HEK293T (cell line): ENCODE measurements around the gene PCSK5.

Experiments used
- CTCF ChIA-PET: fragments of 350-600 bp; formaldehyde crosslinking; extraction: SDS; loops from one replicate; lab custom pipeline; 2021; ENCODE audit warnings: antibody characterized with exemption, inconsistent platforms; lab: Yijun Ruan, JAX
- POLR2A ChIA-PET: fragments of 350-600 bp; formaldehyde crosslinking; extraction: SDS; loops from one replicate; lab custom pipeline; 2020; ENCODE audit warnings: antibody characterized with exemption, inconsistent platforms; lab: Yijun Ruan, JAX
- DNase-seq: peaks from one replicate; pipeline ENCODE4 v3.0.0; 2012; ENCODE audit warnings: mixed read lengths; ENCODE audit errors: extremely low spot score
- ARNT ChIP-seq: fragments of 450-650 bp; IDR thresholded peaks from 2 replicates; pipeline ENCODE4 v1.6.1; 2017; ENCODE audit warnings: mild to moderate bottlenecking
- BHLHE40 ChIP-seq: fragments of 450-650 bp; IDR thresholded peaks from 2 replicates; pipeline ENCODE4 v1.6.1; 2016; ENCODE audit warnings: mild to moderate bottlenecking, moderate library complexity, borderline replicate concordance
- CTBP1 ChIP-seq: fragments of 450-650 bp; IDR thresholded peaks from 2 replicates; pipeline ENCODE4 v1.6.1; 2016; ENCODE audit warnings: borderline replicate concordance
- ELF4 ChIP-seq: fragments of 450-650 bp; IDR thresholded peaks from 2 replicates; pipeline ENCODE4 v1.6.1; 2017; ENCODE audit warnings: antibody characterized with exemption
- FOXA1 ChIP-seq: fragments of 450-650 bp; IDR thresholded peaks from 2 replicates; pipeline ENCODE4 v1.6.1; 2016; ENCODE audit warnings: mild to moderate bottlenecking
- FOXK2 ChIP-seq: fragments of 450-650 bp; IDR thresholded peaks from 2 replicates; pipeline ENCODE4 v1.6.1; 2016; ENCODE audit warnings: mild to moderate bottlenecking
- FOXM1 ChIP-seq: fragments of 450-650 bp; IDR thresholded peaks from 2 replicates; pipeline ENCODE4 v1.6.1; 2017; ENCODE audit warnings: mild to moderate bottlenecking, borderline replicate concordance
- HDGF ChIP-seq: fragments of 450-650 bp; IDR thresholded peaks from 2 replicates; pipeline ENCODE4 v1.6.1; 2017; ENCODE audit warnings: antibody characterized with exemption, borderline replicate concordance
- L3MBTL2 ChIP-seq: fragments of 450-650 bp; conservative IDR thresholded peaks from 2 replicates; pipeline ENCODE4 v1.6.1; 2016; ENCODE audit warnings: mild to moderate bottlenecking
- LEF1 ChIP-seq: fragments of 450-650 bp; IDR thresholded peaks from 2 replicates; pipeline ENCODE4 v1.6.1; 2017; ENCODE audit warnings: mild to moderate bottlenecking, borderline replicate concordance
- NFRKB ChIP-seq: fragments of 450-650 bp; IDR thresholded peaks from 2 replicates; pipeline ENCODE4 v1.6.1; 2016; ENCODE audit warnings: mild to moderate bottlenecking, moderate library complexity
- PKNOX1 ChIP-seq: fragments of 450-650 bp; IDR thresholded peaks from 2 replicates; pipeline ENCODE4 v1.6.1; 2016
- SP1 ChIP-seq: fragments of 450-650 bp; IDR thresholded peaks from 2 replicates; pipeline ENCODE4 v1.6.1; 2017
- SUZ12 ChIP-seq: fragments of 450-650 bp; IDR thresholded peaks from 2 replicates; pipeline ENCODE4 v1.6.1; 2016; ENCODE audit warnings: mild to moderate bottlenecking
- TARDBP ChIP-seq: fragments of 450-650 bp; IDR thresholded peaks from 2 replicates; pipeline ENCODE4 v1.6.1; 2016
- ZNF384 ChIP-seq: fragments of 450-650 bp; IDR thresholded peaks from 2 replicates; pipeline ENCODE4 v1.6.1; 2016

PCSK5 gene

DNA sequence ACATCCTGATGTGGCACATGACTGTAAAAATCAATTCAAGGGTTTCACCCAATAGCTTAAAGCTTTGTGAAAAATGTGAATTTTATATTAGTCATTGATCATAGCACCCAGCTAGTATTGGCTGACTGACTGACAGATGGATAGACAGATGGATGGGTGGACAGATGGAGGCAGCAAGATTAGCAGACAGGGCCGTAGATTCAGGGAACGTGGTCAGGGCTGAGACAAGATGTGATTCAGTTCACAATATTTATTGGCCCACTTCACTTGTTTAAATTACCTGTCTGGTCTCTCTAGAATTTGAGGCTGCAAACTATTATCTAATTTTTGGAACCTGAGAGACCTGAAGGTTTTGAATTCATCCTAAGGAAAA is 12.0 kb upstream of the PCSK5 start:
- DNase-seq, result no peak
- TF ChIP-seq FOXM1 (no peak), ARNT (no peak), FOXA1 (no peak), ELF4 (no peak), NFRKB (no peak), ZNF384 (no peak), BHLHE40 (no peak)
- ChIA-PET POLR2A (no interaction called here), CTCF (no interaction called here)

DNA sequence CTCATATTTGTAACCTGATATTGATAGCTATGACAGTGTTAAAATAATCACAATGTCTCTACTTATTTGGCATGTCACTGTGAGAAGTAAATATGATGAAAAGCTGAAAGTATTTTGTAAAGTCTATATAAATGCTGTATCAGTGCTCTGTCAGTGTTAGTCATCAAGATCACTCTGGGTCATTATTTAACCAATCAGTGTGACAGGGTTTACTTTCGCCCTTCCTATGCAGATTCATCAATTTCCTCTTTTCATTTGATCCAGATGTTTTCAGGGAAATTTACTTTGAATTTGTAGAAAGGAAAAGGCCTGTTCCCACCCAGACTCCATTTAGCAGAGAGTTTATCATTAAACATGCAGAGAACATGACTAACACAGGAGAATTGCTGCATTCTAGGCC is 9.9 kb upstream of the PCSK5 start:
- DNase-seq, result no peak
- TF ChIP-seq FOXA1 (no peak), BHLHE40 (no peak), ARNT (no peak), L3MBTL2 (no peak)
- ChIA-PET POLR2A (no interaction called here), CTCF (interaction anchor here (0.8 to 1.0 kb wide), 2 partner anchors 14 to 18 kb away, joined by 3 to 4 read pairs; no protein-coding TSS in a partner anchor)

GRCh38 chr9:75881761-75882160 is 8.7 kb upstream of the PCSK5 start:
- CTCF ChIA-PET, result interaction anchor here (0.6 kb wide), 1 partner anchor 18 kb away, joined by 3 read pairs; no protein-coding TSS in a partner anchor
- POLR2A ChIA-PET, result no interaction called here
- no peak for DNase-seq
- TF ChIP-seq HDGF (no peak), SUZ12 (no peak), FOXK2 (no peak), SP1 (no peak), FOXM1 (no peak), FOXA1 (no peak), L3MBTL2 (no peak), LEF1 (no peak), PKNOX1 (no peak)

DNA sequence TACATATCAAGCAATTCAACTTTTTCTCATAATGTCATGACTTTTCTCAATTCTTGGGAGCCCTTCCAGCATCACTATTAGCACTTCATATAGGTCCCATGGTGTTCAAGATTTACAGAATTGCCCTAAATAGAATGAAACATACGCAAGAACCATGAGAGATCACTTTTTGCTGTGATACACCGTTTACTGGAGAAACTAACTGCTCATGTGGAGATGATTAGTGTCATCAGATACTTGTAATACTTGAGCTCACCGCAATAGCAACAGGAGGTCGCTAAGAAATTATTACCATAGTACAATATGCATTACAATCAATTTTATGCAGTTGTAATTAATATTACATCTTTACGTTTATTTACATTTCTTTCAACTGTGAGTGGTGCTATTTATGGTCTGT is 4.8 kb upstream of the PCSK5 start:
- ChIA-PET POLR2A (no interaction called here), CTCF (interaction anchor here (0.6 kb wide), 2 partner anchors 569 to 1313 kb away, joined by 3 to 4 read pairs; no protein-coding TSS in a partner anchor)
- DNase-seq, result no peak
- TF ChIP-seq CTBP1, result no peak
- no peak for TF ChIP-seq SP1
- no peak for TF ChIP-seq BHLHE40
- no peak for TF ChIP-seq FOXA1
- no peak for TF ChIP-seq ELF4
- no peak for TF ChIP-seq ZNF384
- no peak for TF ChIP-seq FOXK2
- TF ChIP-seq PKNOX1, result no peak
- no peak for TF ChIP-seq L3MBTL2
- TF ChIP-seq FOXM1, result no peak
- TF ChIP-seq HDGF, result no peak
- TF ChIP-seq SUZ12, result no peak
- no peak for TF ChIP-seq ARNT
- TF ChIP-seq TARDBP, result no peak

DNA sequence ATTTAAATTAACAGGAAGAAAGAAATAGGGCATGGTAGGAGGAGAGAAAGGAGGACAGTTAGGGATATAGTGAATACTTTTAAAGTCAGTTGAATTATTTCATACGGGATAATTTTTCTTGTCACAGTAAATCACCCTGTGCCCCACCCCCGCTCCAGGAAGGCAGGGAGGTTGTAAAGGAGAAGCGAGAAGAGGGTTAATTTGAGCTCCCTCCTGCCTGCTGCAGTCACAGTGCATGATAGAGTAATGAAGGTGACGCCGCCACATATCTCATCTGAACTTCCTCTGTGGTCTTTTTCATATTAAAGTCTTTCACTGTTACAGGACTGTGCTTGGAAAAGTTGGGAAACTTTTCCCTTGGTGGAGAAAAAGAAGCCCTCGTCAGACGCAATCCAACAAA is 896 bp upstream of the PCSK5 start:
- TF ChIP-seq BHLHE40 (no peak), PKNOX1 (peak; percentile 79), FOXA1 (no peak), SP1 (no peak), LEF1 (no peak), FOXK2 (no peak), HDGF (no peak)
- ChIA-PET POLR2A (interaction anchor here (0.6 kb wide), 1 partner anchor 26 kb away, joined by 3 read pairs; no protein-coding TSS in a partner anchor), CTCF (interaction anchor here (0.7 kb wide), 1 partner anchor 23 kb away, joined by 4 read pairs; no protein-coding TSS in a partner anchor)
- DNase-seq, result peak; percentile 18

DNA sequence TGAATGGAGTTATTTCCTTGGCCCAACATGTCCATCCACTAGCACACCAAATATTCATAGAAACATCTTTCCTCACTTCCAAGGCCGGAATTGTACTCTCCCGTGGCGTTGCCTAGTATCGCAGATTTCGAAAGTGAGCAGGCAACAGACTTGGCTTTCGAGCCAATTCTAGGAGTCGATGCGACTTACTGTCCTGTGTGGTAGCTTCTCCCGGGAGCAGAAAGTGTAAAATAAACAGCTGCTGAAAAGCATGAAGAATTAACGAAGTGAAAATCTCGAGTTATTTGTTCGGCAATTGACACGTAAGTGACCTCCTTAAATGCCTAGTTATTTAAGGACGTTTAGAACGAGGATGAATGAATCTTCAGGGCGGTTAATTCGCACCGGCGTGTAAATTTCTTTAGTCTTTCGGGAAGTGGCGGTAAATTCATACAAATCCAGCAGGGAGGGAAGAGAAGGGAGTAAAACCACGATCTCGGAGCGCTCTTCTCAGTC is 449 bp upstream of the PCSK5 start:
- peak; percentile 25 for DNase-seq
- CTCF ChIA-PET, result no interaction called here

DNA sequence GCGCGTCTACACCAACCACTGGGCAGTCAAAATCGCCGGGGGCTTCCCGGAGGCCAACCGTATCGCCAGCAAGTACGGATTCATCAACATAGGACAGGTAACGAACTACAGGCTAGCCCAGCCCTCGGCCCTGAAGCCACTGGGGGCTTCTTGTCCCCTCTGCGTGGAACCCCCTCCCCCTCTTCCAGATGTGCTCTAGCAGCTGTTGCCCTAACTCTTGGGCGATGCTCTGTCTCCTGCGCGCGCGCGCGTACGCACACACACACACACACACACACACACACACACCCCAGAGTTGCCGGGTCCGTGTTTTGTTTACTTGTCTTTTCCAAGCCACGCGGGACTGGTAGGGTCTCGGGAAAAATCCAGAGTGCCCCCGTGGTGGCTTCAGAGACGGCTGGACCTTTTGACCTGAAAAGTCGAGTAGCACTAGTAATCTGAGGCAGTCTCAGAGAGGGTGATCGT is 836 bp downstream of the PCSK5 start:
- POLR2A ChIA-PET, result interaction anchor here (1.0 to 1.4 kb wide), 2 partner anchors 13 to 15 kb away, joined by 3 read pairs; no protein-coding TSS in a partner anchor
- no peak for TF ChIP-seq ELF4
- 0 out of 2 replicates have a peak, but pooled peaks have one; percentile 20 for TF ChIP-seq L3MBTL2
- peak; percentile 13 for DNase-seq
- CTCF ChIA-PET, result no interaction called here

More for the DNA sequence above, 449 bp upstream of the PCSK5 start:
- POLR2A ChIA-PET, result interaction anchor here (0.8 to 1.4 kb wide), 2 partner anchors 13 to 484 kb away, joined by 3 read pairs; no protein-coding TSS in a partner anchor
- TF ChIP-seq L3MBTL2, result peak; percentile 51; the same call in 1 of the 2 replicates
- TF ChIP-seq SP1, result no peak
